ENCODE results near the gene LRFN2. TPM values are rescaled to one million over a fixed set of nuclear protein-coding genes. Genes with fewer than 3 reads are reported as not detected.

The LRFN2 gene
- total and polyA plus RNA-seq, 2 donors = 0.11 to 0.38 TPM

- DNase-seq (ENCODE audit: low read depth in 6 of 9, low spot score in 9 of 9) = no peak
- no peak overlapping the region for H3K4me3 ChIP-seq (ENCODE audit: low read length in 2 of 2)
- no peaks in the 10 kb centered on the region for H3K36me3 ChIP-seq (ENCODE audit: control insufficient read depth in 2 of 2, insufficient read depth in 2 of 2, low read length in 1 of 2)
- H3K27ac ChIP-seq (ENCODE audit: low read depth in 1 of 2, low read length in 1 of 2) = no peak overlapping the region
- WGBS = 95% methylated on average over 5 of the region's 5 CpGs
- H3K9me3 ChIP-seq (ENCODE audit: control insufficient read depth in 2 of 2, insufficient read depth in 1 of 2, low read length in 1 of 2) = no peaks in the 10 kb centered on the region
- H3K4me1 ChIP-seq (ENCODE audit: control insufficient read depth in 2 of 2, insufficient read depth in 2 of 2, low read length in 2 of 2) = no peaks in the 10 kb centered on the region
- peaks cover 0 to 4% of the 10 kb centered on the region in 2 donors for H3K27me3 ChIP-seq (ENCODE audit: control insufficient read depth in 2 of 2, insufficient read depth in 1 of 2, low read length in 1 of 2)
These were observed 130.7 kb downstream of the LRFN2 start for GRCh38 chr6:40456390-40457013.

- H3K9me3 ChIP-seq (ENCODE audit: control insufficient read depth in 2 of 2, insufficient read depth in 1 of 2, low read length in 1 of 2) = no peaks in the 10 kb centered on the region
- no peaks in the 10 kb centered on the region for H3K36me3 ChIP-seq (ENCODE audit: control insufficient read depth in 2 of 2, insufficient read depth in 2 of 2, low read length in 1 of 2)
- WGBS = 93% methylated on average over 1 of the region's 1 CpG
- no peak overlapping the region for H3K4me3 ChIP-seq (ENCODE audit: low read length in 2 of 2)
- no peak overlapping the region for H3K27ac ChIP-seq (ENCODE audit: low read depth in 1 of 2, low read length in 1 of 2)
- no peak for DNase-seq (ENCODE audit: low read depth in 6 of 9, low spot score in 9 of 9)
- H3K27me3 ChIP-seq (ENCODE audit: control insufficient read depth in 2 of 2, insufficient read depth in 1 of 2, low read length in 1 of 2) = peaks cover 0 to 4% of the 10 kb centered on the region in 2 donors
- no peaks in the 10 kb centered on the region for H3K4me1 ChIP-seq (ENCODE audit: control insufficient read depth in 2 of 2, insufficient read depth in 2 of 2, low read length in 2 of 2)
These were observed 131.3 kb downstream of the LRFN2 start for GRCh38 chr6:40455686-40456389.

- Histone ChIP-seq H3K4me3 (ENCODE audit: low read length in 2 of 2) (no peak overlapping the region), H3K27ac (ENCODE audit: low read depth in 1 of 2, low read length in 1 of 2) (no peak overlapping the region), H3K4me1 (ENCODE audit: control insufficient read depth in 2 of 2, insufficient read depth in 2 of 2, low read length in 2 of 2) (no peaks in the 10 kb centered on the region), H3K27me3 (ENCODE audit: control insufficient read depth in 2 of 2, insufficient read depth in 1 of 2, low read length in 1 of 2) (peaks cover 0 to 2% of the 10 kb centered on the region in 2 donors), H3K36me3 (ENCODE audit: control insufficient read depth in 2 of 2, insufficient read depth in 2 of 2, low read length in 1 of 2) (no peaks in the 10 kb centered on the region), H3K9me3 (ENCODE audit: control insufficient read depth in 2 of 2, insufficient read depth in 1 of 2, low read length in 1 of 2) (no peaks in the 10 kb centered on the region)
- DNase-seq (ENCODE audit: low read depth in 6 of 9, low spot score in 9 of 9) = no peak
- WGBS = 95% methylated on average over 4 of the region's 4 CpGs
These were observed 136.7 kb downstream of the LRFN2 start for GRCh38 chr6:40450483-40450882.

- Histone ChIP-seq H3K4me1 (ENCODE audit: control insufficient read depth in 2 of 2, insufficient read depth in 2 of 2, low read length in 2 of 2) (no peaks in the 10 kb centered on the region), H3K36me3 (ENCODE audit: control insufficient read depth in 2 of 2, insufficient read depth in 2 of 2, low read length in 1 of 2) (no peaks in the 10 kb centered on the region), H3K4me3 (ENCODE audit: low read length in 2 of 2) (no peak overlapping the region), H3K27ac (ENCODE audit: low read depth in 1 of 2, low read length in 1 of 2) (no peak overlapping the region), H3K27me3 (ENCODE audit: control insufficient read depth in 2 of 2, insufficient read depth in 1 of 2, low read length in 1 of 2) (peaks cover 0 to 2% of the 10 kb centered on the region in 2 donors), H3K9me3 (ENCODE audit: control insufficient read depth in 2 of 2, insufficient read depth in 1 of 2, low read length in 1 of 2) (no peaks in the 10 kb centered on the region)
- no peak for DNase-seq (ENCODE audit: low read depth in 6 of 9, low spot score in 9 of 9)
- WGBS = 36% methylated on average over 1 of the region's 1 CpG
These were observed 142.4 kb downstream of the LRFN2 start for GRCh38 chr6:40444811-40445210.

GRCh38 chr6:40444312-40444711 lies 142.9 kb downstream of the LRFN2 start:
- WGBS = 79% methylated on average over 3 of the region's 3 CpGs
- Histone ChIP-seq H3K27me3 (ENCODE audit: control insufficient read depth in 2 of 2, insufficient read depth in 1 of 2, low read length in 1 of 2) (peaks cover 0 to 2% of the 10 kb centered on the region in 2 donors), H3K9me3 (ENCODE audit: control insufficient read depth in 2 of 2, insufficient read depth in 1 of 2, low read length in 1 of 2) (no peaks in the 10 kb centered on the region), H3K36me3 (ENCODE audit: control insufficient read depth in 2 of 2, insufficient read depth in 2 of 2, low read length in 1 of 2) (no peaks in the 10 kb centered on the region), H3K4me3 (ENCODE audit: low read length in 2 of 2) (no peak overlapping the region), H3K4me1 (ENCODE audit: control insufficient read depth in 2 of 2, insufficient read depth in 2 of 2, low read length in 2 of 2) (no peaks in the 10 kb centered on the region), H3K27ac (ENCODE audit: low read depth in 1 of 2, low read length in 1 of 2) (no peak overlapping the region)
- no peak for DNase-seq (ENCODE audit: low read depth in 6 of 9, low spot score in 9 of 9)

GRCh38 chr6:40443842-40444241 lies 143.3 kb downstream of the LRFN2 start:
- no peak for DNase-seq (ENCODE audit: low read depth in 6 of 9, low spot score in 9 of 9)
- no peaks in the 10 kb centered on the region for H3K36me3 ChIP-seq (ENCODE audit: control insufficient read depth in 2 of 2, insufficient read depth in 2 of 2, low read length in 1 of 2)
- H3K9me3 ChIP-seq (ENCODE audit: control insufficient read depth in 2 of 2, insufficient read depth in 1 of 2, low read length in 1 of 2) = no peaks in the 10 kb centered on the region
- H3K4me1 ChIP-seq (ENCODE audit: control insufficient read depth in 2 of 2, insufficient read depth in 2 of 2, low read length in 2 of 2) = no peaks in the 10 kb centered on the region
- peaks cover 0 to 2% of the 10 kb centered on the region in 2 donors for H3K27me3 ChIP-seq (ENCODE audit: control insufficient read depth in 2 of 2, insufficient read depth in 1 of 2, low read length in 1 of 2)
- 98% methylated on average over 2 of the region's 2 CpGs for WGBS
- no peak overlapping the region for H3K4me3 ChIP-seq (ENCODE audit: low read length in 2 of 2)
- no peak overlapping the region for H3K27ac ChIP-seq (ENCODE audit: low read depth in 1 of 2, low read length in 1 of 2)

- no peak for DNase-seq (ENCODE audit: low read depth in 6 of 9, low spot score in 9 of 9)
- Histone ChIP-seq H3K9me3 (ENCODE audit: control insufficient read depth in 2 of 2, insufficient read depth in 1 of 2, low read length in 1 of 2) (no peaks in the 10 kb centered on the region), H3K27ac (ENCODE audit: low read depth in 1 of 2, low read length in 1 of 2) (no peak overlapping the region), H3K4me1 (ENCODE audit: control insufficient read depth in 2 of 2, insufficient read depth in 2 of 2, low read length in 2 of 2) (no peaks in the 10 kb centered on the region), H3K4me3 (ENCODE audit: low read length in 2 of 2) (no peak overlapping the region), H3K27me3 (ENCODE audit: control insufficient read depth in 2 of 2, insufficient read depth in 1 of 2, low read length in 1 of 2) (no peaks in the 10 kb centered on the region), H3K36me3 (ENCODE audit: control insufficient read depth in 2 of 2, insufficient read depth in 2 of 2, low read length in 1 of 2) (no peaks in the 10 kb centered on the region)
- 97% methylated on average over 3 of the region's 3 CpGs for WGBS
These were observed 144.6 kb downstream of the LRFN2 start for GRCh38 chr6:40442591-40442990.

GRCh38 chr6:40441150-40441549 lies 146.0 kb downstream of the LRFN2 start:
- Histone ChIP-seq H3K27ac (ENCODE audit: low read depth in 1 of 2, low read length in 1 of 2) (no peak overlapping the region), H3K36me3 (ENCODE audit: control insufficient read depth in 2 of 2, insufficient read depth in 2 of 2, low read length in 1 of 2) (no peaks in the 10 kb centered on the region), H3K4me3 (ENCODE audit: low read length in 2 of 2) (no peak overlapping the region), H3K27me3 (ENCODE audit: control insufficient read depth in 2 of 2, insufficient read depth in 1 of 2, low read length in 1 of 2) (no peaks in the 10 kb centered on the region), H3K9me3 (ENCODE audit: control insufficient read depth in 2 of 2, insufficient read depth in 1 of 2, low read length in 1 of 2) (no peaks in the 10 kb centered on the region), H3K4me1 (ENCODE audit: control insufficient read depth in 2 of 2, insufficient read depth in 2 of 2, low read length in 2 of 2) (no peaks in the 10 kb centered on the region)
- 93% methylated on average over 12 of the region's 12 CpGs for WGBS
- no peak for DNase-seq (ENCODE audit: low read depth in 6 of 9, low spot score in 9 of 9)

GRCh38 chr6:40440053-40440452 lies 147.1 kb downstream of the LRFN2 start:
- DNase-seq (ENCODE audit: low read depth in 6 of 9, low spot score in 9 of 9) = no peak
- 77% methylated on average over 6 of the region's 6 CpGs for WGBS
- H3K4me1 ChIP-seq (ENCODE audit: control insufficient read depth in 2 of 2, insufficient read depth in 2 of 2, low read length in 2 of 2) = no peaks in the 10 kb centered on the region

More at GRCh38 chr6:40440053-40440452, 147.1 kb downstream of the LRFN2 start:
- Histone ChIP-seq H3K4me3 (ENCODE audit: low read length in 2 of 2) (no peak overlapping the region), H3K9me3 (ENCODE audit: control insufficient read depth in 2 of 2, insufficient read depth in 1 of 2, low read length in 1 of 2) (no peaks in the 10 kb centered on the region), H3K27ac (ENCODE audit: low read depth in 1 of 2, low read length in 1 of 2) (no peak overlapping the region), H3K36me3 (ENCODE audit: control insufficient read depth in 2 of 2, insufficient read depth in 2 of 2, low read length in 1 of 2) (no peaks in the 10 kb centered on the region), H3K27me3 (ENCODE audit: control insufficient read depth in 2 of 2, insufficient read depth in 1 of 2, low read length in 1 of 2) (no peaks in the 10 kb centered on the region)
